ENCODE measurements around the gene IFITM2.

DNA sequence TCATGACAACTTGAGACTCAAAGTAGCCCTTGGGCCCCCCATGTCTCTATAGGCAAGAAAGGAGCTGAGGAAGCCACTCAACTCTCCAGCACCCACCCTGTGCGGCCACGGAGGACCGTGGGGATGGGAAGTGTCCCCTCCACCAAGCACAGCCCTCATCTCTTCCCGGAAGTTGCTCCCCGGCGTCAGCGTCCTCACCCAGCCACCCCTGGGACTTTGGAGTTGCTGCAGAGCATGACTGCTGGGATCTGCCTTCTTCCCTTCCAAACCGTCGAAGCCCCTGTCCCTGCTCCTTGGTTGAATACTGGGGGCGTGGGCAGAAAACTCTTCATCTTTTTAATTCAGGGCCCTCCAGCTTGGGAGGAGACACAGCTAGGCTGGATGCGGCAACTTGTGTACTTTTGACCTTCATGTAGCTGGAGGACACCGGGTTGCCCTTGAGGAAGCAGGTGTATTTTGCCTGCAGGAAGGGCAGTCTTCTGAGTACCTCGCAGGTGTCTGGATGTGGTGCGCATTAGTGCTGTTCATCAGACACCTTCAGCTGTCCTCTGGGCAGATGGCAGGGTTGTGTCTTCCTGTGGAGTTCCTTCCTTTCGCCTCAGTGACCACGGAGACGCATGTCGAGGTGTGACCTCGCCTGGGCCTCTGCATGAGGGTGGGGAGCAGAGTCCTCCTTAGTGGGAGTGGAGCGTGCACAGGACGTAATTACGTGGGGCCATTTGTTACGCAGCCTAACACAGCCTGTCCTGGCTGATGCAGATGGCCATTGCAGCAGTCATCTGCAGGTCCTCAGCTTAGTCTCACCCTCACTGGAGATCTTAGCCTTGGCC, 25.2 kb downstream of the IFITM2 start:
- no peak for TF ChIP-seq POLR2A (IDR thresholded peaks at IDR 0.05)
- TF ChIP-seq, protein P1, sequence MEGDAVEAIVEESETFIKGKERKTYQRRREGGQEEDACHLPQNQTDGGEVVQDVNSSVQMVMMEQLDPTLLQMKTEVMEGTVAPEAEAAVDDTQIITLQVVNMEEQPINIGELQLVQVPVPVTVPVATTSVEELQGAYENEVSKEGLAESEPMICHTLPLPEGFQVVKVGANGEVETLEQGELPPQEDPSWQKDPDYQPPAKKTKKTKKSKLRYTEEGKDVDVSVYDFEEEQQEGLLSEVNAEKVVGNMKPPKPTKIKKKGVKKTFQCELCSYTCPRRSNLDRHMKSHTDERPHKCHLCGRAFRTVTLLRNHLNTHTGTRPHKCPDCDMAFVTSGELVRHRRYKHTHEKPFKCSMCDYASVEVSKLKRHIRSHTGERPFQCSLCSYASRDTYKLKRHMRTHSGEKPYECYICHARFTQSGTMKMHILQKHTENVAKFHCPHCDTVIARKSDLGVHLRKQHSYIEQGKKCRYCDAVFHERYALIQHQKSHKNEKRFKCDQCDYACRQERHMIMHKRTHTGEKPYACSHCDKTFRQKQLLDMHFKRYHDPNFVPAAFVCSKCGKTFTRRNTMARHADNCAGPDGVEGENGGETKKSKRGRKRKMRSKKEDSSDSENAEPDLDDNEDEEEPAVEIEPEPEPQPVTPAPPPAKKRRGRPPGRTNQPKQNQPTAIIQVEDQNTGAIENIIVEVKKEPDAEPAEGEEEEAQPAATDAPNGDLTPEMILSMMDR (IDR thresholded peaks at IDR 0.05): no peak

Measured in stomach (tissue), 4 donors.